KG1 (cell line): ENCODE measurements around the gene CNGB1.
"Not testable (repeated sequence)": the region's sequence is repeated elsewhere in the genome, so short reads cannot be mapped to it uniquely, and the experiment has no call there.

Experiments
- DNase-seq: peaks from one replicate; lab custom pipeline; 2025; lab: John Stamatoyannopoulos, UW

Gene CNGB1

GRCh38 chr16:57858635-57859034 is 112.3 kb downstream of the CNGB1 start:
- no peak for DNase-seq

GRCh38 chr16:57857991-57858390 is 112.9 kb downstream of the CNGB1 start:
- DNase-seq: not testable (repeated sequence)

- DNase-seq: no peak
Observed at GRCh38 chr16:57855188-57855587, 115.7 kb downstream of the CNGB1 start.

- DNase-seq: no peak
Observed at GRCh38 chr16:57852189-57852588, 118.7 kb downstream of the CNGB1 start.

- no peak for DNase-seq
Observed at GRCh38 chr16:57848181-57848580, 122.7 kb downstream of the CNGB1 start.

- not testable (repeated sequence) for DNase-seq
Observed at GRCh38 chr16:57846931-57847330, 124.0 kb downstream of the CNGB1 start.

- DNase-seq: no peak
Observed at GRCh38 chr16:57846078-57846697, 124.7 kb downstream of the CNGB1 start.

- DNase-seq: no peak
Observed at GRCh38 chr16:57845115-57845514, 125.8 kb downstream of the CNGB1 start.

GRCh38 chr16:57844416-57845030 is 126.4 kb downstream of the CNGB1 start:
- DNase-seq: no peak

GRCh38 chr16:57843400-57843799 is 127.5 kb downstream of the CNGB1 start:
- no peak for DNase-seq

GRCh38 chr16:57842601-57843000 is 128.3 kb downstream of the CNGB1 start:
- DNase-seq: no peak

GRCh38 chr16:57840833-57841232 is 130.1 kb downstream of the CNGB1 start:
- DNase-seq: no peak

- no peak for DNase-seq
Observed at GRCh38 chr16:57838161-57838560, 132.8 kb downstream of the CNGB1 start.

GRCh38 chr16:57837305-57838125 is 133.4 kb downstream of the CNGB1 start:
- DNase-seq: no peak

- not testable (repeated sequence) for DNase-seq
Observed at GRCh38 chr16:57835439-57835838, 135.5 kb downstream of the CNGB1 start.

GRCh38 chr16:57834936-57835335 is 136.0 kb downstream of the CNGB1 start:
- no peak for DNase-seq
